22Rv1 (cell line): ENCODE measurements around the gene PTPN18.

Experiments used
- ZFX ChIP-seq: fragments of 450-650 bp; IDR thresholded peaks from 2 replicates; pipeline ENCODE4 v1.6.1; 2017; ENCODE audit warnings: antibody characterized with exemption, borderline replicate concordance
- TF ChIP-seq, protein P1 (sequence below): fragments of 450-650 bp; IDR thresholded peaks from 2 replicates; pipeline ENCODE4 v1.5.1; 2017; ENCODE audit warnings: mild to moderate bottlenecking

DNA sequence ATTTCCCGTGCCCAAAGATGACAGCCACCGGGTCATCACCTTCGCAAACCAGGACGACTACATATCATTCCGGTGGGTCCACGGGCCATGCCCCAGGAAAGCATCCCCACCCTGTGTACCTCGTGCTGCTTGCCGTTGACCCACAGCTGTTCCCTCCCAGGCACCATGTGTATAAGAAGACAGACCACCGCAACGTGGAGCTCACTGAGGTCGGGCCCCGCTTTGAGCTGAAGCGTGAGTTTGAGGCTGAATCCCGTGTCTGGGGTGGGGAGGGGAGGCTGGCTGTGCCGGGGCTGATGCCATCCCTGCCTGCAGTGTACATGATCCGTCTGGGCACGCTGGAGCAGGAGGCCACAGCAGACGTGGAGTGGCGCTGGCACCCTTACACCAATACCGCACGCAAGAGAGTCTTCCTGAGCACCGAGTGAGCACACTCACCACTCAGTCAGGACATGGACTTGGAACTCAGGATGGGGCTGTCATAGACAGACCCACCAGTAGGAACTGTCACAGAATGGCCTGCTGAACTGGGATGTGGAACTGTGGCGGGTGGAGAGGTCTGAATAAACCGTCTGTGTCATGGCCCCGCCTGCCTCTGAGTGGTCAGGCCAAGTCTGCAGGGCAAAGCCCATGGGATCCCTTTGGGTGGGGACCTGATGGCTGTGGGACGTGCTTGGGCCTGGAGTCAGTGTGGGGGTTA, 9.7 kb upstream of the PTPN18 start:
- TF ChIP-seq, protein P1, sequence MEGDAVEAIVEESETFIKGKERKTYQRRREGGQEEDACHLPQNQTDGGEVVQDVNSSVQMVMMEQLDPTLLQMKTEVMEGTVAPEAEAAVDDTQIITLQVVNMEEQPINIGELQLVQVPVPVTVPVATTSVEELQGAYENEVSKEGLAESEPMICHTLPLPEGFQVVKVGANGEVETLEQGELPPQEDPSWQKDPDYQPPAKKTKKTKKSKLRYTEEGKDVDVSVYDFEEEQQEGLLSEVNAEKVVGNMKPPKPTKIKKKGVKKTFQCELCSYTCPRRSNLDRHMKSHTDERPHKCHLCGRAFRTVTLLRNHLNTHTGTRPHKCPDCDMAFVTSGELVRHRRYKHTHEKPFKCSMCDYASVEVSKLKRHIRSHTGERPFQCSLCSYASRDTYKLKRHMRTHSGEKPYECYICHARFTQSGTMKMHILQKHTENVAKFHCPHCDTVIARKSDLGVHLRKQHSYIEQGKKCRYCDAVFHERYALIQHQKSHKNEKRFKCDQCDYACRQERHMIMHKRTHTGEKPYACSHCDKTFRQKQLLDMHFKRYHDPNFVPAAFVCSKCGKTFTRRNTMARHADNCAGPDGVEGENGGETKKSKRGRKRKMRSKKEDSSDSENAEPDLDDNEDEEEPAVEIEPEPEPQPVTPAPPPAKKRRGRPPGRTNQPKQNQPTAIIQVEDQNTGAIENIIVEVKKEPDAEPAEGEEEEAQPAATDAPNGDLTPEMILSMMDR = no peak
- TF ChIP-seq ZFX = no peak
